HG02973 (cell line): ENCODE results near the gene MYO5B.
"Not testable (repeated sequence)": the region's sequence is repeated elsewhere in the genome, so short reads cannot be mapped to it uniquely, and the experiment has no call there.

Experiments
- ATAC-seq: cut with Tn5 transposase; IDR thresholded peaks from one replicate; pipeline ENCODE4 v1.9.1; 2021; ENCODE audit warnings: moderate library complexity; ENCODE audit not compliant: unreplicated experiment

Gene MYO5B

DNA sequence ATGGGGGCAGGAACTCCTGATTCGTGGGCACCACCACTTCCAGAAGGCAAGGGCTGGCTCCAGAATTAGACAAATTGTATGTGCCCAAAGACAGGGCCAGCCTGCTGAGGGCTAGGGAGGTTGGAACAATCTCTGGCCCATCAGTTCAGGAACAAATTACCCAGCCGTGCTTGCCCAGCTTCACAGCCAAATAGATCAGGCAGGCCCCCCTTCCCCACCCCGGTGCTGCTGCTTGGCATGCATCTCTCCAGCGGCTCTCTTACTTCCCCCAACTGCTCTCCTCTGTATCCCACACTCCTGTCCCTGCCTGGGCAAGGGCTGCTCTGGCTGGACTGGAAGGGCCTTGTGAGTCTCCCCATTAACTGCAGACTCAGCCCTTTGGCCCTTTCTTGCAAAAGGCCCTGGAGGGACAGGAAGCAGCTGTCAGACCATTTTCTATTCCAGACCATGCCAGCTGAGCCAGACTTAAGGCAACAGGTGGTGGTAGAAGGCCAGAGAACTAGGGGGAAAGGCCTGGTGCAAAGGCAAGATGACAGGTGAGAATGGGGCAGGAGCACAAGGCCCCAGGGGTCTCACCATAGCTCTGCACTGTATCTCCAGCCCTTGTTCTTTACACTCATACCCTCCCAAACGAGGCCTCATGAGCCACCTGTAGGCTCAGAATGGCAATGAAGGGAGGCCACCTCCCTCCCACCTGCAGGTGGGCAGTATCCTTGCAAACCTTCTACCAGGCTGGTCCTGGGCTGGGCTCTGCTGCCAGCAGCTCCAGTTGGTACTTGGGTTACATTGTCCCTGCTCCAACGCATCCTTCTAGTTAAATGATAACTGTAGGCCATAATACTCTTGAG is 350.9 kb downstream of the MYO5B start:
- ATAC-seq = no peak

DNA sequence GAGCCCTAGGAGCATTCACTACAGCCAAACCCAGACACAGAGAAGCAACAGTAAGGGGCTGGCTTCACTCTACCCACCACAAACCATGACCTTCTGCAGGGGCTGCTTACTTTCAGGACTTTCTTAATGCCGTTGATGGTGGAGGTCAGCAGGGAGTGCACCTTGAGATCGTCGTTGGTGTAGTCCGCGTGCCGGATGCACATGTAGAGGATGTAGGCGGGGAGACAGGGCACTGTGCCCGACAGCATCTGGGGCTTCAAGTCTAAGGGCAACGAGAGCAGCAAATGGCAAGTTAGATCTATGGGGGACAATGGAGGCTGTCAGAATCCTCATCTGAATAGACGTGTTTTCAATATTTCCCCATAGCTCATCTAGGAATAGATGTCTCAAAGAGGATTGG is 351.8 kb downstream of the MYO5B start:
- ATAC-seq = no peak

DNA sequence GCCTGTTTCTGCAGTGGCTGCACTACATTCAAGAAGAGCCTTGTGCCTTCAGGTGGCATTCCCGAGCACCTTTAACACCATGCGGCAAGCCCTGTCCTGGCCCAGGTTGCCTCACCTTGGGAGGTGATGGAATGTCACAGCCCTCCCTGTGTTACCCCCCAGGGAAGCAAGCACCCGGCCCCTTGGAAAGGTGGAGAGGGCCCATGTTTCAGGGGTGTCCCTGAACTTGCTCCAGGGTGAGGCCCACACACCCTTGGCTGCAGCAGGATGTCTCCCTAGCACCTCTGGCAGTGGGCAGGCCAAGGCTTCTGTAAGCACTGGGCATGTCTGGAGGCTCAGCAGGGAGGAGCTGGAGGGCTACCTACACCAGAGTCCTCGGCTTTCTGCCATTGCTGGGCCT is 352.3 kb downstream of the MYO5B start:
- ATAC-seq = no peak

DNA sequence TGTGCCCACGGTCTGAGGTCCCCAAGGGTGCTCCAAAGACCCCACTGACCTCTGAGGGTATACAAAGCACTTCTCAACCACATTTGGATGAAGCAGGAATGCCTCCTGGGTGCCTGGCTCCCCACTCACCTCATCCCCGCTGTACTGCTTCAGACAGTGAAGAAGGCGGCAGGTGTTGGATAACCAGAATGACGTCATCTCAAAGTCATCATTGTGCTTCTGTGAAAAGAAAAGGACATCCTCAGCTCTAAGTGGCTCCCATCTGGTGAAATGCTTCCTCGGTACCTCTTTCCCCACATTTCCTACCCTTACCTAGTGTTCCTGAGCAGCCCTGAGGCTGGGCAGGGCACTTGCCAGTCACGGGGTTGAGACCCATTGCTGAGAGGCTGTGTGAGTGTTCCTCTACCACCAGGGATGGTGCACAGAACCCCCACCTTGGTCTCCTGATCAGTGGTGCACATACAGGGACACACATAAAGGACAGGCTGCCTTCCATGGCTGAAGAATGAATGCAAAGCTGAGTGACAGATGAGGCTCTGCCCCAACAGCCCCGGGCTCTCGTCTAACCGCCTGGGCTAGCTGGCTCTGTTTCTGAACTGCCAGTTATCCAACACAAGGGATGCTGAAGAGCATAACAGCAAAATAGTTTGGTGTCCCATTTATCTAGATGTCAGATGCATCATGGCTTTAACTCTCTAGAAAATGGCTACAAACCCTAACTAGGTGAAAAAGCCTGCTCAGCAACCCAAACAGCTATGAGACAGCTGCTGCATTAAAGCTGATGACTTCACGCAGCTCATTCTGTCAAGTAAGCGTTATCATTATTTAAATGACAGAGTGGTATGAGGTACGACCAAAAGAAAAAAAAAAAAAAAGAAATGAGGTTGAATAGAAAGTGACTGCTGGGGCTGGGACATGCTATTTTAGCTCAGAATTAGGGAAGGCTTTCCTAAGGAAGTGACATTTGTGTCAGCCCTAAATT is 353.4 kb downstream of the MYO5B start:
- ATAC-seq = no peak

DNA sequence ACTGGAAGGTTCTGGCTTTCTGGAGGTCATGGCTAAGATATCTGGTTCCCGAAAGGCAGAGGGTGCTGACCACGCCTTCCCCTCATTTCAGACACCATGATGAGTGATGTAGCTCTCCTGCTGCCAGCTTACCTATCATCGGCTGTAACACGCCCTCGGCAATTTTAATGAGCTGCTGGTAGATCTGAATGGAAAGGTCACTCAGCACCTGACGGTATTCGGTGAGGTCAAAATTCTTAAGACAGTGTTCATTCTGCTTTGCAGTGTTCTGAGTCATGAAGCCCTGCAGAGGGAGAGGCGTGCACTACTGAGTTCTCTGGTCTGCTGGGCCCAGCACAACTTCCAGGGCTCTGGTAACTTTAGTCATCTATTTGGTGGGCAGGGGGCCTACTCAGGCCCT is 355.9 kb downstream of the MYO5B start:
- no peak for ATAC-seq

DNA sequence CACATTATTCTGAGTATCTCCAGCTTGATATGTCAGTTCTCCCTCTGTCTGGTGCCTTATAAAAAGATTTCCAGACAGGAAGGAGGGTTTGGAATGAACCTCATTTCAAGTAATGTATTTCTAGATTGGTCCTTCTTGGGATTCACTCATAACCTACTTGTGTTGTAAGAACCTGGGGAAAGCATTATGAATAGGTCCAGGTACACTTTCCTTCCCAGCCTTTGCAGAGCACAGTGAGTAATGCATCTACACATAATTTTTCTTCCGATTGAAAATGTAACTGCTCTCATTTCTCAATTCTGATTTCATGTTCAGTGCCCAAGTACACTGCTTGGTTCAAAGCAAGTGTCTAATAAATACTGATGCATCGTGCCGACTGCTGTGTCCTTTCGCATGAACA is 356.6 kb downstream of the MYO5B start:
- ATAC-seq = no peak

DNA sequence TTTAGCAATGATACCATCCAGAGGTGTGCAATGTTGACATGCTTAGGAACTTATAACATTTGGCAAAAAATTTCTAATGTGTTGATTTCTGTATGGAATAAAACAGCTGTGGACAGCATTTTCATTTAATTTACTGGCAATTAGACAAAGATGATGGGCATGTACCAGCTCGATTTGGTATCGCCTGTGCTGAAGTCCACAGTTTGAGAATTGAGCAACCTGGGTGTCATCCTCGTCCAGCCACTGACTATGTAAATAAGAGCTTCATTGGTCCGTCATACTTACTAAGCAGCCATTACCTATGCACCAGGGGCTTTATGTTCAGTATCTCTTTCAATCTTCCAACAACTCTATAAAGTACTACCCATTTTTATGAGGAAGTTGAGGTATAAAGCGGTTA is 357.1 kb downstream of the MYO5B start:
- ATAC-seq = no peak

DNA sequence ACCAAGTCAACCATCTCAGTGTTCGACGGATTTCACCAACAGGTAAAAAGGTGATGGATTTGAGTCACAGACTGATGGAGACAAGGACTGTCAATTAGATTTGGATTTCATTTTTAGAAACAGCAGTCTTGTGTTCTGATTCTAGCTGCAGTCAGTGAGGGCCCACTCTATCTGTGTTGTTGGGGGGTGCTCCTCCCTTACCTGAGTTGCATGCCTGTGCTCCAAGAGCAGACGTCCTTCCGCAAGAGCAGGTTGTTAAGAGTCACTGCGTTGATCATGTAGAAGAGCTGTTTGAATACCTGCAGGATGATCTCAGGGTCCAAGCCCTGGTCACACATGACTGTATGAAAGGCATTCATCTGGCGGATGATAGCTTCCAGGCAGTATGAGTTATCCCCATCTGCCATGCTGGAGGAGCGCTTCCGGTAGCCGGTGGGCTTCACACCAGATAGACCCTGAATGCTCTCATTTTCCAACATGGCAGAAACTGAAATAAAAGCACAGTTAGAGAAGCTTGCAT is 357.6 kb downstream of the MYO5B start:
- ATAC-seq = not testable (repeated sequence)

DNA sequence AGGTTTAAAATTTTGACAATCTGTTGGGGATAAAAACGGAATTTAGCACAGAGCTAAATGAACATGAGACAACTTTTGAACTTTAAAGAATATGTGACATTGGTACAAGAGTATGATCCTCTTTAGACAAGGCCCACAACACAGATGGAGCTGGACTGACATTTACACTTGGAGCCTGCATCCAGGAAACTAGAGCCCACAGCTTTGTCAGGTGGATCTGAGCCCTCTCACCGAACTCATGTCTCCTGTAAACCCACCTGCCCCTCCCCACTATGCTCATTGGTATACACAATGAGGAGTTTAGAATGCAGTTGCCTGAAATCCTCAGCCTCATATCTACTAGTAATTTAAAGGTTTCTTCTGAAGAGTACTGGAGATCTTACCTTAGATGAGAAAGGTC is 359.5 kb downstream of the MYO5B start:
- ATAC-seq = no peak

DNA sequence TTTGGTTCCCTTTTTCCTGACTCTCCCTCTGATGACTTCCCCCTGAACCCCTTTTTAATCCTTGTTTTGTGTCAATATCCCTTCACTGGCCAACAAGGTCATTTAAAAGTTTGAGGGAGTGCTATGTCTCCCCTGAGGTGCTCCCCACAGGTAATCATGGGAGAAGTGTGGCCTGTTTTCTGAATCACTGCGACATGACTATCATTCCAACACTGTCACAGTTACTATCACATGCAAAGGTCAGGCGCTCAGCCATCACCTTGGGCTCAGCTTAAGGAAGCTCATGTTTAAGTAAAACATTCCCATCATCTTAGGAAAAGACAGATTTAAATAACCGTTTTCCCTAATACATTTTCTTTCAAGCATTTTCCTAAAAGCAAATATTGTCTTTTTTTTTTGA is 360.7 kb downstream of the MYO5B start:
- no peak for ATAC-seq

DNA sequence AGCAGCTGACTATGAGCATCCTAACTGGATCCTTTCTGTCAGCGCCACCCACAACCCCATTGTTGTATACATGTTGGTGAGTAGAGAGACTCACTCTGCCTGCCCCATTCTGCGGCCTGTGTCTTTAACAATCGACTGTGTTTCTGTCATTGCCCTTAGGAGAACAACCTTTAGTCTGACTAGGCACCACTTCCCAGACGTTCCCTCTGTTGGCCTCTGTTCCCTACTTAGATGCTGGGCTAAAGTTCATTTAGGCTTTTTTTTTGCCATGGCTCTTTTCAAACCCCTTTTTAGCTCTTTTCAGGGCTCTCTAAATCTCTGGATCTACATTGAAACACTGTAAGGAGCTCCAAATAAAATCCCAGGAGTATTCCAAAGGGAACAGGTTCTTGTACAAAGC is 361.1 kb downstream of the MYO5B start:
- no peak for ATAC-seq

DNA sequence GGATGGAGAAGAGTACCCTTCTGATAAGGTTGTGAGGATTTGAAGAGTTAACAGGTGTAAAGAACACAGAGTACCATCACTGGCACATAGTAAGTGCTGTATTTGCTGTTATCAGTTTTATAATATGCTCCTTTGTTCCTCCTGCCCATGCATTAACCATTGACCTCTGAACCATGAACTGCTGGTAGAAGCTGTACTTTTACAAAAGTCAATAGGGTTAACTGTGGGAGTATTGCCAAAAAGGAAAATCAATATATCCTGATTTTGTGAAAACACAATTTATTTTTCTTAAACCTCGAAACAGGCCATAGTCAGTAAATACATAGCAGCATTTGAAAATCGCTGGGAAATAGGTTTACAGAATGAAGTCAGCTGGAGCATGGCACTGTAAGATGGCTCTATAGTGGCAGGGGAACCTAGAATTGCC is 362.7 kb downstream of the MYO5B start:
- no peak for ATAC-seq

DNA sequence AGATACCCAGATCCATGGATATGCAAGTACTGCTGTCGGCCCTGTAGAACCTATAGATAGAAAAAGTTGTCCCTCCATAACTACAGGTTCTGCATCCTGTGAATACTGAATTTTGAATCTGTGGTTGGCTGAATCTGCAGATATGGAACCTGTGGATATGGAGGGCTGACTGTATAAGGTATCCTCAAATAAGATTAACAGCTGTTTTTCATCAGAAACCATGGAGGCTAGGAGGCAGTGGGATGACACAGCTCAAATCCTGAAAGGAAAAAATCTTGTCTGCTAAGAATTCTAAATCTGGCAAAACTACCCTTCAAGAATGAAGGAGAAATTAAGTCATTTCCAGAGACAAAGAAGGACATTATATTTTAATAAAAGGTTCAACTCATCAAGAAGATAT is 367.0 kb downstream of the MYO5B start:
- no peak for ATAC-seq

DNA sequence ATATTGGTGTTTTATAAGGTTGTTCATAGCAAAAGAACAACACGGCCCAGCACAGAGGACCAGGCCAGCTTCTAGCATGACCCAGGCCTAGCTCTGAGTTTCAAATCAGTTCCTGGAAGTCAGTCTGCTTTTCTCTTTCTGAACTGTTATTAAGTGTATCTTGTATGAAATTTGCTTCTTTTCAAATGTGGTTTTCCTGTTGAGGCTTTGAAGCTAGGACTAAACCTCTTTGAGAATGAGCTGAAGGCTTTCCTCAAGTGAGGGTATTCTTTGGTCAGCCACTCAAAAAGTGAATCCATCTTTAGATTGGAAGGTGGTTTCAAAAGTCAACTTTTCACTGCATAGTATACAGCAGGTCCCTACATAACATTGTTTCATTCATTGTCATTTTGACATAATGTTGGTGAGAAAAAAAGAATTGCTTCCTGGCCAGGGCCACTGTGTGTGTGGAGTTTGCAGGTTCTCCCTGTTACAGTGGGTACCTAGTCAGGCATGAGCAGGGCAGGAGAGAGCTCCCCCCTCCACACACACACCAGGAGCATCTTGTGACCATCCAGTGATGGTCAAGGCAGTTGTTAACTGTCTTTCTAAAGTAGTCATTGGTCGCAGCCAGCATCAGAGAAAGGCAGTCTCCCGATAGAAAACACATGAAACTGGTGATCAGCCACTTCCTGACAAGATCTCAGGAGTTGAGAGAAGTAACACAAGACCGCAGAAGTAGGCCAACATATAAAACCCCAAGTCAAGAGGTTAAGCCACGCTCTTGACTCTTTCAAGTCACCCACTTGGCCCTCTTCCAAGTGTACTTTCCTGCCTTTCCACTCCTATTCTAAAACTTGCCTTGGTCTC is 374.9 kb downstream of the MYO5B start:
- no peak for ATAC-seq

DNA sequence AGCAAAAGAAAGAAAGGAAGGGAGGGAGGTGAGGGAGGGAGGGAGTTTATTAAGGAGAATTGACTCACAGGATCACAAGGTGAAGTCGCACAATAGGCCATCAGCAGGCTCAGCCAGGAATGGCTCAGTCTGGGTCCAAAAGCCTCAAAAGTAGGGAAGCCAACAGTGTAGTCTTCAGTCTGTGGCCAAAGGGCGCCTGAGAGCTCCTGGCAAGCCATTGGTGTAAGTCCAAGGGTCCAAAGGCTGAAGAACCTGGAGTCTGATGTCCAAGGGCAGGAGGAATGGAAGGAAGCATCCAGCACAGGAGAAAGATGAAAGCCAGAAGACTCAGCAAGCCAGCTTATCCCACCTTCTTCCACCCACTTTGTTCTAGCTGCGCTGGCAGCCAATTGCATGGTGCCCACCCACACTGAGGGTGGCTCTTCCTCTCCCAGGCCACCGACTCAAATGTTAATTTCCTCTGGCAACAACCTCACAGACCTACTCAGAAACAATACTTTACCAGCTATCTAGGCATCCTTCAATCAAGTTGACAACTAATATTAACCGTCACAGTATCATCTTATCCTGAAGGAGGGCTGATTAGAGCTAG is 375.8 kb downstream of the MYO5B start:
- ATAC-seq = no peak

DNA sequence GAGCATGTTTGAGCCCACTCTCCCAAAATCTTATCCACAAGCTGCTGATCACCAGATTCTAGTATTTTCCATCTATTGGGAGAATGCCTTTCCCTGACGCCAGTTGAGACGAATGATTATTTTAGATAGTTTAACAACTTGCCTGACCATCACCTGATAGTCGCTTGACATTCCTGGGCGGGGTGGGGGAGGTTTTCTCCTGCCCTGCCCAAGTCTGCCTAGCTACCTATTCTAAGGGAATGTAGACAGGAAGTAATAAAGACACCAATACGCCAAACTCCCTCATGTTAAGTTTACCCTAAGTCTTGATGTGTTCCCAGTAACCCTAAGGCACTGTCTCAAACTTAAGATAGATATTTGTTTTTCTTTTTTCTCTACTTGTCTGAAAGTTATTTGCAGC is 377.0 kb downstream of the MYO5B start:
- ATAC-seq = no peak

DNA sequence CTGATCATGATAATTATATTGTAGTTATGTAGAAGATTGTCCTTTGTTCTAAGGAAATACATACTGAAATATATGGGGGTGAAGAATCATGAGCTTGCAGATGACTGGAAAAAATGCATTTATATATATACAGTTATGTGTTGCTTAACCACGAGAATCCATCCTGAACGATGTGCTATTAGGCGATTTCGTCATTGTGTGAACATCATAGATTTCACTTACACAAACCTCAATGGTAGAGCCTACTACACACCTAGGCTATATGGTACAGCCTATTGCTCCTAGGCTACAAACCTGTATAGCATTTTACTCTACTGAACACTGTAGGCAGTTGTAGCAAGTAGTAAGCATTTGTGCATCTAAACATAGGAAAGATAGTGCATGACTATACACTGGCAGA is 379.0 kb downstream of the MYO5B start:
- ATAC-seq = no peak

DNA sequence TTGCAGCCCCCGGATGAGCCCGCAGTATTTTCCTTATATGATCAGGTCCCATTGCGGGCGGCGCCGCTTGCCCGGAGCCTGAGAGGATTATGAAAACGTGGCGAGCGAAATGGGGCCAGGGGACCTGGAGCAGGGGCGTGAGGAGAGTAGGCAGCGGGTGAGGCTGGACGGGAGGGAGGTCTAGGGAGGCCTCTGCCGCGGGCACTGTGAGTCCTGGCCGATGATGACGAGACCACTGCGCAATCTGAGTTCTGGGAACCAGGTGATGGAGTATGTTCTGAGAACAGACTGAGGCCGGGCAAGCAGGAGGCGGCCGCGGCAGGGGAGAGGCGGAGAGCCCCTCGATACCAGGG is 380.8 kb downstream of the MYO5B start:
- peak; percentile 22 for ATAC-seq

DNA sequence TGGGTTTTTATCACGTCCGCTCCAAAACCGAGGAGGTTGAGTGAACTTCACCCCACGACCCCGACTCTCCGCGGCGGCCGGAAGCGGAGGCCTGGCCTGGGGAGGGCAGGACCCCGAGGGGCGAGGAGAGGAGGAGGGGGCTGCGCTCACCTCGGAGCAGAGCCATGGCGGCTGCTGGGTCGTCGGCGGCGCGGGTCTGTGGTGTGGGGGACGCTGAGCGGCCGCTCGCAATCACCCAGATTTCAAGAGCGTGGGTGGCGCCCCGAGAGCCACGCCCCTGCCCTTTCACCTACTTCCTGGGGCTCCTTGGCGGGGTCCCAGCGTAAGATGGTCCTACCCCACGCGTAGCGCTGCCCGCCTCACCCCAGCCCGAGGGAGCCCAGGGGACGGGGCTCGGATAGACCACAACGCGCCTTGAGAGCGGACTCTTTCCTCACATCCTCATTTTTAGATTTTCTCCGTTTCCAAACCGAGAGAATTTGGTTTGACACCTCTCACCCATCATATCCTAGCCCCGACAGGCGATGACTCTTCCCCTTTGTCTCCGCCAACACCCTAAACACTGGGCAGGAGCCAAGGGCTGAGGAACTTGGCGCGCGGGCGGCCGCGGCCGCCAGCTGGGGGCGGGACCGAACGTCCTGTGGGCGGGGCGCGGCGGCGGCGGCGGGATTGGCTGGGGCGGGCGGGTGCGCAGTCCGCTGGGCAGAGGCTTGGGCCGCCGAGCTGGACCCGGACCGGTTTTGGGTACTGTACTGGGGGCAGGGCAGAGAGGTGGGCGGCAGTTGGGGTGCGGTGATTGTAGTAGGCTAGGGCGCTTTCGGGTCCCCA is 381.4 kb downstream of the MYO5B start, which contains the start of gene ACAA2:
Gene ACAA2, minus strand, starts transcription at position 215 of the 828 bp plus-strand sequence. Its CDS starts 49 bp downstream, at position 166.
- peak; percentile 83 for ATAC-seq

DNA sequence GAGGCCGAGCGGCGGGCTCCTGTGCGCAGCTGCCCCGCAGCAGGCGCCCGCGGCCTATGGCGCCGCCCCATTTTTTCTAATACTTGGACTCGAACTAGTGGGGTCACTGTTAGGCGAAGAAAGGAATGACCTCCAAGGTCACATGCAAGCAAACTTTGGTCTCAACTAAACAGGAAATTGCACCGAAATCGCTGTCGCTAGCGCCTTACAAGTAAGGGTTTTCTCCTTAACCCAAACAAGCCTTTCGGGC is 382.0 kb downstream of the MYO5B start:
- peak; percentile 22 for ATAC-seq
